HG03571 (cell line): ENCODE data around the gene PHACTR1.
"Not testable (repeated sequence)": the region's sequence is repeated elsewhere in the genome, so short reads cannot be mapped to it uniquely, and the experiment has no call there.

ENCODE experiments used
- ATAC-seq: cut with Tn5 transposase; IDR thresholded peaks from one replicate; pipeline ENCODE4 v1.9.1; 2021; ENCODE audit not compliant: unreplicated experiment

Gene PHACTR1

GRCh38 chr6:12716298-12716916, at the start of gene PHACTR1:
Gene PHACTR1 (plus strand): TSS chr6:12716767.
- no peak for ATAC-seq

DNA sequence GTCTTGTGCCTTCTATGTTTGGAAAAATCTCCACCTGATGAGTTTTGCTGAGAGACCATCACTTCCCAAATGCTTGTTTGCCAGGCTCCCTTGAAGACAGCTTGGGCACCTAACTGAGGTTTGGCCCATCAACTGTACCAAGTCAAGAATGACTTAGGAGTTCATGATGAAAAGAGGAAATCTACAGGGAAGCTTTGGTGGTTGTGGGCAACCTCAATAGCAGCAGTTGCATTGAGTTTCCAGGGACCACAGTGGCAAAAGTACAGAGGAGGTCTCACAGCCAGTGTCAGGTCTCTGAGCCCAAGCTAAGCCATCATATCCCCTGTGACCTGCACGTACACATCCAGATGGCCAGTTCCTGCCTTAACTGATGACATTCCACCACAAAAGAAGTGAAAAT, 49.7 kb upstream of the PHACTR1 start:
- no peak for ATAC-seq

DNA sequence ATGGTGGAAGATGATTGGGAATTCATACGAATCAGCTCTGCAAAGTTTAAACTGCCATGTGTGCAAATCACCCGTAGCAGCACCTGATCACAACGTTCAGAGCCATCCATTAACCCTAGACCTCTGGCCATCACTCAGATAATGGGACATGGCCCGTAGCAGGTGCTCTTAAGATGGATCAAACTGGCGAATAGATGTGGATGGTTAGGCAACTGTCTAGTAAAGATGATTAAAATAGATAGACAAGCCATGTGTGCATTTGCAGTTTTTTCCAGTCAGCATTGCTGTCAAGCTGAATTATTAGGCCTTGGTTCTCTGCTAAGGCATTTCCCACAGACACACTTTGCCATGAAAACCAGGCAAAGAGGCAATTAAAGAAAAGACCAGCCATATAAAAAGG, 40.6 kb upstream of the PHACTR1 start:
- ATAC-seq: no peak

GRCh38 chr6:12679341-12679740, 37.2 kb upstream of the PHACTR1 start:
- no peak for ATAC-seq

GRCh38 chr6:12693122-12693521, 23.4 kb upstream of the PHACTR1 start:
- ATAC-seq: no peak

DNA sequence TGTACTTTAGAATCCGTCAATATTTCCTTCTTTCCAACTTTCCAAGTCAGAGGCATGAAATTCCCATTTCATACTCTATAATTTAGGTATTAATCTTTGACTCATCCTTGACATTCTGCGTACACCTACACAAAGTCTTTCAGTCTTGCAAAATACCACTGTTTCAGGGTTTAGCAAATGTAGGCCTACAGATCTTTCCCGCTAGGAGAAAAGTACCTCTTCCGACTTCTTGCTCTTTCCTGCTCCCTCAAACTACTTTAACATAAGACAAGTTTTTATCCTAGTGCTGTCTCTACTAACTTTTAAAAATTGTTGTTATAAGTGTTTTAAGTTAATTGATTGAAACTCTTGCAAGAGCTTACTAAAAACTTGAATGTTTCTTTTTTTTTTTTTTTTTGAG, 18.3 kb upstream of the PHACTR1 start:
- ATAC-seq: no peak

DNA sequence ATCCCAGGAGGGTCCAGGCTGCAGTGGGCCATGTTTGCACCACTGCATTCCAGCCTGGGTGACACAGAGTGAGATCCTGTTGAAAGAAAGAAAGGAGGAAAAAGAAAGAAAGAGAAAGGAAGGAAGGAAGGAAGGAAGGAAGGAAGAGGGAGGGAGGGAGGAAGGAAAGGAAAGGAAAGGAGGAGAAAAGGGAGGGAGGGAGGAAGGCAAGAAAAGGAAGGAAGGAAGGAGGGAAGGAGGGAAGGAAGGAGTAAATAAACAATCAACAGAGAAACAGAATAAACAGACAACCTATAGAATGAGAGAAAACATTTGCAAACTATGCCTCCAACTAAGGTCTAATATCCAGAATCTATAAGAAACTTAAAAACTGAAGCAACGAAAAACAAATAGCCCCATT, 11.6 kb upstream of the PHACTR1 start:
- ATAC-seq: no peak

- ATAC-seq: no peak
Observed at GRCh38 chr6:12709116-12709515, 7.5 kb upstream of the PHACTR1 start.

GRCh38 chr6:12709556-12710232, 6.9 kb upstream of the PHACTR1 start:
- ATAC-seq: no peak

DNA sequence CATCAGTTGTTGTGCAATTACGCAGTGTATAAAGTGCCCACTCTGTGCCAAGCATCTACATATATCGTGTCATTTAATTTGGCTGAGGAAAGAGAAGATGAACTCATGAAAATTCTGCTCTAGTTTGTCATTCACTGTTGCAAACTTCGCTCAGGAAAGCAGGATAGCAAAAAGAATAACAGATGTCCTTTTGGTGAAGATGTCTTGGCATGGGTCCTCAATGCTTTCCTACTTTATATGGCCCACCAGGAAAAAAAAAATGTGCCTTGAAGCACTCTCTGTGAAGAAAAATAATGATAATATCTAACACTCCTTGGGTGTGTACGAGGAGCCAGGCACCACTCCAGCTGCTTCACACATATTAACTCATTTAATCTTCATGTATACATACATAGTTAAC, 5.6 kb upstream of the PHACTR1 start:
- no peak for ATAC-seq

GRCh38 chr6:12714022-12714421, 2.5 kb upstream of the PHACTR1 start:
- ATAC-seq: no peak

DNA sequence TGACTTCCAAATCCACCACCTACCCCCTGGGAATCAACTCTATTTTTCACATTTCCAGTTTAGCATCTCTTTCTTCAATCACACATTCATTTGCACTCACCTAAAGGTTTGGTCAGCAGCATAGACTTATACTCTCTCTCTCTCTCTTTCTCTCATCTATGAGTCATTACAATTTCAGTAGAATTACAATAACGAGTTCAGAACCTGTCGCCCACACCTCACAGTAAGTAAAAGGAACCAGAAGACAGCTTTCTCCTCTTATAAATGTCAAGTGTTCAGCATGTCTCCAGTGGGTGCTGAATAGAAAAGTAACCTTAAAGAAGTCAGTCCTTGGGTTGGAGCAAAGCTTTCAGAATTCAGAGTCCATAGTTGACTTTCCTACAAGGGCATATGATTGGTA, 1.1 kb upstream of the PHACTR1 start:
- no peak for ATAC-seq

GRCh38 chr6:12717356-12717755, 789 bp downstream of the PHACTR1 start:
- ATAC-seq: no peak

DNA sequence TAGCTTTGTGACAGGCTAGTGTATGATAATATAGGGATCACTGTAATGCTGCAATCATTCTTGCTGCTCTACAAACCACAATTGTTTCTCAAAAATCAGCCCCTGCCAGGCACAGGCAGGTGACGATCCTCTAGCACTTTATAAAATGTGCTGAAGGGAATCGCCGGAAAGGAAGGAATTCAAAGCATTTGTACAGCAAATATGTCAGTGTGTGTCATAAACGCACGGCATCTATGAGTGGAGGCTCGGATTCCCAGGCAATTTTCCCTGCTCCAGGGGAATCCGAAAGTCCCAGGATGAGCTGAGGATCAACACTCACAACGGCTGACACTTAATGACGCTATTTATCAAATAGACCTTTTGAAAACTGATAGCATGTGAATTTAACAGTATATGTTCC, 1.4 kb downstream of the PHACTR1 start:
- no peak for ATAC-seq

GRCh38 chr6:12719017-12719416, 2.5 kb downstream of the PHACTR1 start:
- ATAC-seq: no peak

DNA sequence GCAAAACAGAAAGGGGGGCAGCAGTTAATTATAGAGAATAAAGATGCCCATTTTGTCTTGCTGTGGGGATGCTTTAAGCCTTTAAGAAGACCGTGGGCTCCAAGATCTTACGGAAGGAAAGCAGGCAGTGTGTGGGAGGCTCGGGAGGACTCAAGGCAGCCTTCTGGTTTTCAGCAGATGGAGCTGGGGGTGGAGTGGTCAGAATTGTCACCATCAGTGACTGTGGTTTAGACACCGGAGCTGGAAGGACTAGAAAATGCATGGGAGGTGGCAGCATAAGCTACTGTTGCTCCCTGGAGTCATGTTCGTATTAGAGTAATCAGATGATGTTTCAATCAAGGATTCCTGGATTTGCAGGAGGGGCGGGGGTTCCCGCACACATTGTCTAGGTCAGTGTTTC, 3.7 kb downstream of the PHACTR1 start:
- ATAC-seq: no peak

DNA sequence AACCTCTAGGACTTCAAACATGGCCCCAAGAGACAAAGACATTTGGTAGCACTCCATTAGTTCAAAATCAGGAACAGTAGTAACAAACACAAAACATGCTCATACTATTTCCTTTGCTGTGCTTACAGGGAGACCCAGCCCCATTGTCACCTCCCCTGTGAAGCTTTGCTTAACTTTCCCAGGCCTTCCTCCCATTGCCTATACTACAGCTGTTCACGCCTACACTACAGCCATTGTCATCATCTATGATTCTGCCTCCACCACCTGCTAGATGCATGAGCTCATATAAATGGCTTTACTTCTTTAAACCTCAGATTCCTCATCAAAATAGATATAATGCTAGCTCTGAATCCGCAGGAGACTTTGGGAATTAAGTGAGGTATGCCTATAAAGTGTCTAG, 8.7 kb downstream of the PHACTR1 start:
- no peak for ATAC-seq

DNA sequence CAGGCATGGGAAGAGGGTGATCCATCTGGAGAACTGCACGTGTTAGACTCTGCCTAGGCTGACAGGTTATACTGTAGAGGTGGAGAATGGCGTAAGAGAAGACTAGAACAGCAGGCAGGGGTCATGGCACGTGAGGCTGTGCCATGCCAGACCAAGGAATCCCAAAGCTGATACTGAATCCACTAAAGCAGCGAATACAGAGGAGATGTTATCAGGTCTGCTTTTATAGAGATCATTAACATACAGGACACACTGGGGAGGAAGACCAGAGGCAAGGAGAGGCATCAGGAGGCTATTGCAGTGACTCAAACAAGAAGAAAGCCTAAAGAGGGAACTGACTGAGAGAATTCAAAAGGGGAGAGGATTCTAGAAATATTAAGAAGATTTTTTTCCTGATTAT, 12.9 kb downstream of the PHACTR1 start:
- ATAC-seq: no peak

DNA sequence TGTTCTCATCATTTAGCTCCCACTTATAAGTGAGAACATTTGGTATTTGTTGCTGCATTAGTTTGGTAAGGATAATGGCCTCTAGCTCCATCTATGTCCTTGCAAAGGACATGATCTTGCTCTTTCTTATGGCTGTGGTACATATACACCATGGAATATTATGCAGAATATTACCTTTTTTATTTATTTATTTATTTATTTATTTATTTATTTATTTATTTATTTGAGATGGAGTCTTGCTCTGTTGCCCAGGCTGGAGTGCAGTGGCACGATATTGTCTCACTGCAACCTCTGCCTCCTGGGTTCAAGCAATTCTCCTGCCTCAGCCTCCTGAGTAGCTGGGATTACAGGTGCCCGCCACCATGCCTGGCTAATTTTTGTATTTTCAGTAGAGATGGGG, 14.2 kb downstream of the PHACTR1 start:
- not testable (repeated sequence) for ATAC-seq

DNA sequence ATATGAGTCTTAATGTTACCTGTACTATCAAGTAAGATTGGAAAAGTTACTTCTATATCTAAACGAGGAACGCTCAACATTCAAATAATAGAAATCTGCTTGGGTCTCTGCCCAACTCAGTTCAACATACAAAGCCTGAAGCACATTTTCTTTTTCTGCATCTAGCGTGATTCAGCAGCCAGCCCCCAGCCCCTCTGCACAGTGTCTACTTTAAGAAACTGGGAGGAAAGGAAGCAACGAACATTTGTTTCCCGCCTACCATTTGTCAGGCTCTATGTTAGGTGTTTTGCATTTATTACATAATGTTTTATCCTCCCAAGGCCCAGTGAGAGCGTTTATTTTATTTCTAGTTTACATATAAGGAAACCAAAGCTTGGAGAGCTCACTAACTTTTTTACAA, 17.3 kb downstream of the PHACTR1 start:
- no peak for ATAC-seq

DNA sequence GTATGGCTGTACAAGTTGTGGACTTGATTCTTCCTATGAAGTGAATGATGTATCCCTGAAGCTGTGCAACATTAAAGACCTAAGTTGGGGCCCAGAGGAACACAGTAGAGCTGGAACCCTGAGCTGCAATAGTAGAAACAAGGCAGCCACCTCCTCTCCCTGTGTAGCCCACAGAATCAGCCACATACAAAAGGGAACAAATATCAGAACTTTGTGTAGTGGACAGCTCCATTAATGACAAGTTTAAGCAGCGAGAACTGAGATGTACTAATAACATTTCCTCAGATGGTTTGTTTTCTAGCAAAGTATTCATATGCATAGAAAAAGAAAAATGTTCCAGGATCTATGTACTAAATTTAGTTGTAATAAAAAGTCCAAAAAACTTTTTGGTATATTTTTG, 19.2 kb downstream of the PHACTR1 start:
- no peak for ATAC-seq

DNA sequence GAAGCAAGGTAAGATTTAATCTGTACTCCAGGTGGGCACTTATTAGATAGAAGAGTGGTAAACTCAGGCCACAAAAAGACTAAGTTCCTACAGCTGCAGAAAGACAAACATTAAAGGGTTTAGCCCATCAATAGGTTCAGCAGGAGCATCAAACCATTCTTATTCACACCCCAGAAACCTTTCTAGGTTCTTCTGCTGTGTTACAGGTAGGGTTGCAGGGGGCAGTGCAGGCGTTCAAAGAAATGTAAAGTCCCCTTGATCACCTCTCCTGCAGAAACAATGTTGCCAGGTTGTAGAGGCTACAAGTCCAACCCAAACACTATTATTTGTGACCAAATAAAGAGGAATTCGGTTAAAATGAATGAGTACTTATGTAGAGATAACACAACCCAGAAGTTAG, 31.8 kb downstream of the PHACTR1 start:
- no peak for ATAC-seq
